Fibroblast of skin of abdomen (primary cell): Measurements from ENCODE around the gene STEAP4.
"Not testable (repeated sequence)": the region's sequence is repeated elsewhere in the genome, so short reads cannot be mapped to it uniquely, and the experiment has no call there.

Source experiments
- DNase-seq: peaks from one replicate; pipeline ENCODE4 v3.0.0-alpha.2; 2013

STEAP4 gene

GRCh38 chr7:88268051-88268450 lies 38.6 kb downstream of the STEAP4 start:
- DNase-seq = no peak

GRCh38 chr7:88267421-88267820 lies 39.3 kb downstream of the STEAP4 start:
- no peak for DNase-seq

- not testable (repeated sequence) for DNase-seq
Measured at GRCh38 chr7:88264987-88265386, 41.7 kb downstream of the STEAP4 start.

DNA sequence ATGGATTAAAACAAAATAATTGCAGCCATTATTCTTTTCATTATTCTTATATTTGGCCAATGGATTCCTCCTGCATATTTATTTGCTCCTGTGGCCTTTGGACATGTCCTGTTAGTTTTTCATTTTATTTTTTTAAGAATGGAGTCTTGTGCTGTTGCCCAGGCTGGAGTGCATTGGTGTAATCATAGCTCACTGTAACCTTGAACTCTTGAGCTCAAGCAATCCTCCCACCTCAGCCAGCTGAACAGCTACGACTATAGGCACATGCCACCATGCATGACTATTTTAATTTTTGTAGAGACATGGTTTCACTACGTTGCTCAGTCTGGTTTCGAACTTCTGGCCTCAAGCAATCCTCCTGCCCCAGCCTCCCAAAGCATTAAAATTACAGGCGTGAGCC lies 44.1 kb downstream of the STEAP4 start:
- DNase-seq = no peak

GRCh38 chr7:88260719-88261118 lies 46.0 kb downstream of the STEAP4 start:
- no peak for DNase-seq

DNA sequence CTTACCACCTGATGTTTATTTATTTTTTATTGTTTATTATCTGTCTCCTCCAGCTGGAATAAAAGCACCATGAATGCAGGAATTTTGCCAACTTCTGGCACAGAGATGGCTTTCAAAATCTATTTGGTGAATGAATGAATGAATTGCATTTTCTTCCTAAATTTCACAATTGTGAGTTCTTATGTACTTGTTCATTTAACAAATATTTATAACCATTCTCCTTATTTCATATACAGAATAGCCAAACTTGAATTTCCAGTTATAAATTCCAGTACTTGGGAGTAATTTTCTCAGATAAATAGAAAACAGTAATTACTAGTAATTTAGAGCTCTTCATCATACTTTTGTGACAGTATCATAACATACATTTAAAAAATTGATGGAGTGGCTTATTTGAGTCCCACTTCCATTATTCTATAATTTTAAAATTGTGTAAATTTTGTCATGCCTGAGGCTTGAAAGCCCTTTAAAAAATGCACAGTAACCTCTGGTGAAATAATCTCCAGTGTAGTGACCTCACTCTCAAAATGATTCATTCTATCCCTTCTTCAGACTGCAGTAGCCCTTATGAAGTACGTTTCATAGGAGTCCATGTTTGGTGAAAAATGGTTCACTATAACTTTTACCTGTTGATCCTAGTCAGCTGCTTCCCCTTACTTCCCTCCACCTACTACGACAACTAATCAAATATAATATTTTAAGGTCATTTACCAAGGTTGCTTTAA lies 46.9 kb downstream of the STEAP4 start:
- no peak for DNase-seq

- not testable (repeated sequence) for DNase-seq
Measured at GRCh38 chr7:88258296-88258695, 48.4 kb downstream of the STEAP4 start.

DNA sequence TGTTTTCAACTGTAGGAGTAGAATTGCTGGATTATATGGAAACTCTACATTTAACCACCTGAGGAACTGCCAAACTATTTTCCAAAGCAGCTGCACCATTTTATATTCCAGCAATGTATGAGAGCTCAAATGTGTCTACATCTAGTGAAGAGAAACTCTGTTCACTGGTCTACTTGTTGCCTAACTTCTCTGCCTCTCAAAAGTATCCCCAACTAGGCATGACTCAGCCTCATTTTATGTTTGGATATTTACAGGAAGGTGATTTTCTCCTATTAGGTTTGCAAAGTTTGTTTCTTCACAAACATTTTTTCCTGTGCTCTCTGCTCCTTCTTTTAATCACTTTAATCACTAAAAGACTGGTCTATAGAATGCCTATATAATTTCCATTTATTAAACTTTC lies 49.8 kb downstream of the STEAP4 start:
- DNase-seq = no peak

GRCh38 chr7:88254721-88255424 lies 51.8 kb downstream of the STEAP4 start:
- DNase-seq = no peak

DNA sequence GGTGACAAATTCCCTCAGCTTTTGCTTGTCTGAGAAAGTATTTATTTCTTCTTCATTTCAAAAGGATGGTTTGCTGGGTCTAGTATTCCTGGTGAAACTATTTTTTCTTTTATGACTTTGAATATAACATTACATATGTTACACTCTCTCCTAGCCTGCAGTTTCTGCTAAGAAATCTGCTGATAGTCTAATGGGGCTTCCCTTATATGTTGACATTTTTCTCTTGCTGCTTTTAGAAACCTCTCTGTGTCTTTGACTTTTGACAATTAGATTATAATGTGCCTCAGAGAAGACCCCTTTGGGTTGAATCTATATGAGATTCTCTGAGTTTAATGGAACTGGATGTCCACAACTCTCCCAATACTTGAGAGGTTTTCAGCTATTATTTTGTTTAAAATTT lies 53.1 kb downstream of the STEAP4 start:
- DNase-seq = no peak

- no peak for DNase-seq
Measured at GRCh38 chr7:88244258-88244657, 62.4 kb downstream of the STEAP4 start.

DNA sequence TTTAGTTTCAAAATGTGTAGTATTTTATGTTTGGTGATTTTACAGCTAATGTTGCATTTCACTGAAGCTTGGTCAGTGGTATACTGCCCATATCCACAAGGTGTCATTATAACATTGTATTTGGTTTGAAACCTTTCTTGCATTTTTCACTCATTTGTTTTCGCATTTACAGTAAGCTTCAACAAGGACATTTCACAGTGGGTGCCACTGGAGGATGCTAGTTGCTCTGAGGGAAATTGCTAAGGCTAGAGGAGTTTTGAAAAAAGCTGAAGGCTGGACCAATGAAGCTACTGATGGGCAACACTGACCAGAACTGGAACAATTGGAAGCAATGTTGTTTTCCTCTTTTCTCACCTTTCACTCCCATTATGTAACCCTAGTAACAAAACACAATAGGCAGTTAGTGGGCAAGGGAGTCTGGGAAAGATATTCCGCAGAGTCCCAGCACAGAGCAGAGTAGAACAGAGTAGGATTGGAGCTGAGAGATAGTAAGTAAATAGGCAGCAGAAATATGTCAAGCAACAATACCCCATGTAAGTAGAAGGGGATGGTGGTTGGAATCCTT lies 63.3 kb downstream of the STEAP4 start:
- peak; percentile 28 for DNase-seq

DNA sequence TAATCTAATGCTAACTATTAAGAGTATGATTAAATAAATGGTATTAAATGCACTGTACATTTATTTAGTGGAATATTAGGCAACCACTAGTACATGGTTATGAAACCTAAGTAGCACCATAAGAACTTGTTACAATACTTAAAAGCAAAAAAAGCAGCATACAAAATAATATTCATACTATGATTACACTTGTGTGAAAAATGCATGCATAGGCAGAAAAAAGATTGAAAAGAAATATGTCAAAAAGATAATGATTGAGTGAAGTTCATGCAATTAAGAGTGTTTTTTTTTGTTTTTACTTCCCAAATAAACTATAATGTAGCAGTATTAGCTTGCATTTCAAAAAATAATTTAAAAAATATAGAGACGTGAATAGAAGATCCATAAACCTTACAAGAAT lies 66.8 kb downstream of the STEAP4 start:
- no peak for DNase-seq

DNA sequence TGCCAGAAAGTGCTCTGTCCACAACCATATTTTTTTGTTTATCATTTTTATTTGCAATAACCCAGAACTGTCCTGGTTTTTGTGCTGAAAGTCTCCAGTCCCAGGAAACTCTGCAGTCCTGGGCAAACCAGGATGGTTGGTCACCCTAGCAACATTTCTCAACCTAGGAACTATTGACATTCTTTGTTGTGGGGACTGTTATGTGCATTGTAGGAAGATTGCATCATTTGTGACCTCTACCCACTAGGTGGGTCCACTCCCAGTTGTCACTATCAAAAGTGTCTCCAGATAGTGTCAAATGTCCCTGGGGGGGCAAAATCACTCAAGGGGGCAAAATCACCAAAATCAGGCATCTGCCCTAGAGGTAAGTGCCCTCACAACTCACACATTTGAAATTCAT lies 72.9 kb downstream of the STEAP4 start:
- DNase-seq = no peak

DNA sequence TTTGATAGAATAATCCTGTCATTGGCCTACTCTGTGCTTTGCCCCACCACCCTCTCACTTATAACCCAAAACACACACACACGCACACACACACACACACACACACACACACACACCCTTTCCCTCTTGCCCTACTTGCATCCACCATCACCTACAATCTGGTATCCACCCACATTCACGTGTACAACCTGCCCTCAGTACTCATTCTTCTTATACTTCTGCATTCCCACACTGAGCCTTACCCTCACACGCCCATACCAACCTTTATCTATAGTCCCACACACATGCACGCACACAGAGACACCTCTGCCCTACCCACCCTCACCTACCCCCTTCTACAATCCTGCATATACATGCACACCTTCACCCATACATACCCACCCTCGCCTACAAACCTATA lies 76.0 kb downstream of the STEAP4 start:
- no peak for DNase-seq

GRCh38 chr7:88229302-88229995 lies 77.2 kb downstream of the STEAP4 start:
- no peak for DNase-seq

GRCh38 chr7:88226886-88227516 lies 79.7 kb downstream of the STEAP4 start:
- DNase-seq = peak; percentile 54

DNA sequence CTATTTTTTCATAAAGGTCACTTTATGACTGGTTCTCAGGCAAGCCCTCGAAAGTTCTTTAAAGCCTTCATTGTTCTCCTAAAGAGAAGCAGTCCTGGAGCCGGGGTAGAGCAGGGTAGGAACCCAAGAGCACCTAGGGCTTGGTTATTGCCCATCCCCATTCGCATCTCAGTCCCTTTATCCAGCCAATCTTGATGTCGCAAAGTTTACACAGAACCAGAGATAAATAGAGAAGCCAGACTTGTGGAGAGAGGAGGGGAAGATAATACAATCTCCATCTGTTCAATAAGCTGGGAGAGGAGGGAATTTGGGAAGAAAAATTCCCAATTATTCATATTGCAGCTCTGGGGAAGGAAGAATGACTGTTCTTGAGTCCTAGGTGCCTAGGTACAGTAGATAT lies 80.5 kb downstream of the STEAP4 start:
- no peak for DNase-seq

GRCh38 chr7:88224601-88225275 lies 82.0 kb downstream of the STEAP4 start:
- DNase-seq = peak; percentile 35

- DNase-seq = no peak
Measured at GRCh38 chr7:88223265-88223664, 83.4 kb downstream of the STEAP4 start.
